IPS DF 6.9 (cell line): ENCODE data around the gene CACNA1H.

Experiments
- DNase-seq: peaks from one replicate; pipeline ENCODE4 v3.0.0-alpha.2; 2013; ENCODE audit warnings: low read depth, low spot score
- H3K27ac ChIP-seq: one replicate; pipeline ENCODE4 v1.5.1; 2013; ENCODE audit warnings: low read length, control low read depth
- H3K27me3 ChIP-seq: 2 replicates; pipeline ENCODE4 v1.6.1; 2013; ENCODE audit warnings: mild to moderate bottlenecking, low read length; ENCODE audit not compliant: control insufficient read depth, insufficient read depth
- H3K36me3 ChIP-seq: 2 replicates; pipeline ENCODE4 v1.6.1; 2013; ENCODE audit warnings: low read length; ENCODE audit not compliant: control insufficient read depth, insufficient read depth
- H3K4me1 ChIP-seq: 2 replicates; pipeline ENCODE4 v1.6.1; 2013; ENCODE audit warnings: low read length; ENCODE audit not compliant: control insufficient read depth, insufficient read depth
- H3K4me3 ChIP-seq: 2 replicates; pipeline ENCODE4 v1.5.1; 2013; ENCODE audit warnings: mild to moderate bottlenecking, low read length
- H3K9me3 ChIP-seq: 2 replicates; pipeline ENCODE4 v1.6.1; 2013; ENCODE audit warnings: low read length, inconsistent platforms; ENCODE audit not compliant: control insufficient read depth, insufficient read depth
- WGBS: extraction: QIAGEN DNeasy Blood & Tissue Kit; methylation state at CpG from one replicate; pipeline ENCODE4 v1.1.7; 2013; ENCODE audit warnings: mixed read lengths, missing lambda C conversion rate; ENCODE audit not compliant: insufficient read length, insufficient coverage; 5-methylcytosine and 5-hydroxymethylcytosine counted together

The CACNA1H gene

DNA sequence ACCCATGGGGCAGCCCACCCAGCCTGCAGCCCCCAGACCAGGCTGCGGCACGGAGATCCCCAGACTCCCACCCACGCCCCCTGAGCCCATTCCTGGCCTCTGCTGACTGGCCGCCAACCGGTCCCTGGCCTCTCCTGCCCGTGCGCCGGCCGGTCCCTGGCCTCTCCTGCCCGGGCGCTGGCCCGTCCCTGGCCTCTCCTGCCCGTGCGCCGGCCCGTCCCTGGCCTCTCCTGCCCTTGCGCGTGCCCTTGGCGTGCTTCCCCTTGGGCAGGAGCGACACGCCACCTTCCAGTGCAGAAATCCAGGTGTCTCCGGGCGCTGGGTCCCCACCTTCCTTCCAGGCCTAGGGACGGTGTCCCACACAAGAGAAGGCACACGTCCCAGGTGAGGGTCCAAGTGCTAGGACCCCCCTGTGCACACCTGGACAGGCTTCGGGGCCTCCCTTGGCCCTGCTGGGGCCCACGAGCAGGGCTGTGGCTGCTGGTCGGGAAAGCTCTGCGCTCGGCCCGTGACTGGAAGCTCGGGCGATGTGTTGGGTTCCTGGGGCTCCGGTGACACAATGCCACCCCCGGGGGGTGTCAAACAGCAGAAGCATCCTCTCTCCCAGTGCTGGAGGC, 21.4 kb upstream of the CACNA1H start:
- WGBS, result no CpG with 5 or more reads among the region's 35 CpGs
- Histone ChIP-seq H3K4me3 (no peak overlapping the region), H3K4me1 (peaks cover 2% of the 10 kb centered on the region; the same call in 1 of the 2 replicates), H3K9me3 (no peaks in the 10 kb centered on the region), H3K27me3 (no peaks in the 10 kb centered on the region), H3K36me3 (no peaks in the 10 kb centered on the region; the same call in 1 of the 2 replicates), H3K27ac (no peak overlapping the region)
- no peak for DNase-seq

- no peaks in the 10 kb centered on the region for H3K27me3 ChIP-seq
- no peak overlapping the region for H3K4me3 ChIP-seq
- no peak overlapping the region for H3K27ac ChIP-seq
- DNase-seq, result no peak
- WGBS, result no CpG with 5 or more reads among the region's 15 CpGs
- H3K9me3 ChIP-seq, result no peaks in the 10 kb centered on the region
- H3K36me3 ChIP-seq, result no peaks in the 10 kb centered on the region; the same call in 1 of the 2 replicates
- no peaks in the 10 kb centered on the region for H3K4me1 ChIP-seq
Measured at GRCh38 chr16:1132431-1132830, 20.5 kb upstream of the CACNA1H start.

- no peaks in the 10 kb centered on the region for H3K27me3 ChIP-seq
- H3K36me3 ChIP-seq, result no peaks in the 10 kb centered on the region; the same call in 1 of the 2 replicates
- no CpG with 5 or more reads among the region's 18 CpGs for WGBS
- H3K4me1 ChIP-seq, result no peaks in the 10 kb centered on the region
- no peak for DNase-seq
- no peak overlapping the region for H3K4me3 ChIP-seq
- H3K9me3 ChIP-seq, result no peaks in the 10 kb centered on the region
- H3K27ac ChIP-seq, result no peak overlapping the region
Measured at GRCh38 chr16:1133271-1133670, 19.6 kb upstream of the CACNA1H start.

DNA sequence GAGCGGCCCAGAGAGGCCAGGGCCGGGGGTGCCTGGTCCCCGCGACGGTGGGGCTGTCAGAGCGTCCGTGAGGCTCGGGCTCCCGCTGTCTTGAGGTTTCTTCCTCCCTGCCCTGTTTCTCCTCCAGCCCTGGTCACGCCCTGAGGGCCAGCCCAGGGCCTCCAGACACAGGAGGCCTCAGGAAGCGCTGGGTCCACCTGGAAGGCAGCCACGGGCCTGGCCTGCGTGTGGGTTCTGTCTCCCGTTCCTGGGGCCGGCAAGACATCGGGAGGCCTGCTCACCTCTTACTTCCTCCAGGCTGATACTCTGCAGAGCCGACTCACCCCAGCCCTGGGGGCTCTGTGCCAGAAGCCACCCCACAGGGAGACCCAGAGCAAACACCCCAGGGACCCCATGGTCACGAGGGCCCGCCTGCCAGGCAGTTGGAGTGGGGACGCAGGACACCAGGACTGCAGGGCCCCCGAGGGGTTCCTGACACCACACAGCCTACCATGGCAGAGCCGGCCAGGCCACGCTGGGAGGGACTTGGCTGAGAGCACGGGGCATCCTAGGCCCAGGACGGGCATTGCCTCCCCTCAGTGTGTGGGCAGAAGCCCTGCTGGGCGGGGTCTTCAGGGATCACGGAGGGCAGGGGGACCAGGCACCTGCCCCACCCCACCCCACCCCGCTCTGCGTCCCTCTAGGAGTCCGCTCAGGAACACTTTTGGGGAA, 18.9 kb upstream of the CACNA1H start:
- no peaks in the 10 kb centered on the region for H3K27me3 ChIP-seq
- no CpG with 5 or more reads among the region's 30 CpGs for WGBS
- no peak for DNase-seq
- no peak overlapping the region for H3K27ac ChIP-seq
- no peaks in the 10 kb centered on the region for H3K9me3 ChIP-seq
- H3K4me1 ChIP-seq, result no peaks in the 10 kb centered on the region
- no peaks in the 10 kb centered on the region; the same call in 1 of the 2 replicates for H3K36me3 ChIP-seq
- H3K4me3 ChIP-seq, result no peak overlapping the region

- WGBS, result no CpG with 5 or more reads among the region's 30 CpGs
- Histone ChIP-seq H3K36me3 (no peaks in the 10 kb centered on the region; the same call in 1 of the 2 replicates), H3K4me3 (no peak overlapping the region), H3K9me3 (no peaks in the 10 kb centered on the region), H3K4me1 (no peaks in the 10 kb centered on the region), H3K27me3 (no peaks in the 10 kb centered on the region), H3K27ac (no peak overlapping the region)
- no peak for DNase-seq
Measured at GRCh38 chr16:1134776-1135458, 18.0 kb upstream of the CACNA1H start.

GRCh38 chr16:1135459-1135825, 17.5 kb upstream of the CACNA1H start:
- H3K27ac ChIP-seq, result no peak overlapping the region
- no peaks in the 10 kb centered on the region for H3K27me3 ChIP-seq
- DNase-seq, result no peak
- no peak overlapping the region for H3K4me3 ChIP-seq
- H3K36me3 ChIP-seq, result no peaks in the 10 kb centered on the region; the same call in 1 of the 2 replicates
- no peaks in the 10 kb centered on the region for H3K4me1 ChIP-seq
- no peaks in the 10 kb centered on the region for H3K9me3 ChIP-seq
- no CpG with 5 or more reads among the region's 3 CpGs for WGBS

DNA sequence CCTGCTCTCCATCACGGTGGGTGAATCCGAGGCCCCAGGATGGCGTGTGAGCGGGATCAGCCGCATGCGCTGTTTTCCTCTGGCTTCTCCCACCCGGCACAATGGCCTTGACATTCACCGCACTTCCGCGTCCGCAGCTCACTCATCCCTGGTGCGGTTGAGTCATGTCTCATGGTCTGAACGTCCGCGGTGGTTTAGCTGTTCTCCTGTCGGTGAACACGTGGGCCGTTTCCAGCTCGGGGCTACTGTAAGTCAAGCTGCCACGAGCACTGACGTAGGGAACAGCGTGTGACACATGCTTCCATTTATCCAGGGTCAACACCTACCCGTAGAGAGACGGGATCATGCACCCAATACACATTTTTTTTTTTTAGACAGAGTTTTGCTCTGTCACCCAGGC, 15.3 kb upstream of the CACNA1H start:
- Histone ChIP-seq H3K27ac (no peak overlapping the region), H3K36me3 (no peaks in the 10 kb centered on the region), H3K4me1 (no peaks in the 10 kb centered on the region; the same call in 1 of the 2 replicates), H3K4me3 (no peak overlapping the region), H3K27me3 (no peaks in the 10 kb centered on the region), H3K9me3 (no peaks in the 10 kb centered on the region)
- no CpG with 5 or more reads among the region's 24 CpGs for WGBS
- DNase-seq, result no peak

DNA sequence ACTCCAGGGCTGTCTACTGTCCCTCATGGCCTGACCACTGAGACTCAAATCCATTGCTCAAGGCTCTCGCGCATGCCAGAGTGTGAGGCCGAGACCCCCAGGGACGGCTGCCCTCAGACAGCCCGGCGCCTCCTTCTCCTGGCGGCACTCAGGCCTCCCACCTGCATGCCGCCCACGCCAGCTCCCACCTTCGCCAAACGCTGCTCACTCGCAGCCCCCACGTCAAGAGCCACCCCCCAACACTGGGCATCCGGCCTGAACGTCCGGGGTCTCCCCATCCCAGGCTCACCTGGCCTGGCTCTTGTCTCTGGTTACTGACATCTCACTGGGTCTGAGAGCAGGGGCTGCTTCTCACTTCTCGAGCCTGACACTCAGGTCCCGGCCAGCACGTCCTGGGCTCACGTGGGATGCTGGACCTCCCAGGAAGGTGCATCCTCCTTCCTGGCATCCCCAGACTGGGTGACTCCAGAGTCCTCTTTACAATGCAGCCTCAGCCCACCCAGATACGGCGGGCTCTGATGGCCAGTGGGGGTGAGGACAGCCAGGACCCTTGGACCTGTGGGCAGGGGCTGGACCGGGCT, 12.2 kb upstream of the CACNA1H start:
- Histone ChIP-seq H3K9me3 (no peaks in the 10 kb centered on the region), H3K4me3 (no peak overlapping the region), H3K4me1 (no peaks in the 10 kb centered on the region; the same call in 1 of the 2 replicates), H3K36me3 (peaks cover 3% of the 10 kb centered on the region; the same call in 1 of the 2 replicates), H3K27me3 (no peaks in the 10 kb centered on the region), H3K27ac (no peak overlapping the region)
- no peak for DNase-seq
- no CpG with 5 or more reads among the region's 23 CpGs for WGBS

DNA sequence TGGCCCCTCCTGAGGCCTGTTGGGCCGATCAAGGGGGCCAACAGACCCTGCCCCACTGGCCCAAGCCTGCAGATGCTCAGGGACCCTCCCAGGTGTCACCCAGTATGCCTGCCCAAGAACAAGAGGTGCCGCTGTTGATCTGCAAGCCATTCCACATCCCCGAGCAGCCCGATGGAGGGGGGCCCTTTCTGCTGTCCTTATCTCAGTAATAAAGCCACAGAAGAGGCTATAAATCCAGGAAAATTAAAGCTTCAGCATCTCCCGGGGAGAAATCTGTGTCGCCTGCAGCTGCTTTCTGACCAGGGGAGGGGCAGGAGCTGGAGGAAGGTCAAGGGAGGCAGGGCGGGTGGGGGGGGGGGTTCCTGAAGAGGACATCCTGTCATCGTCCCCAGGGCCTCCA, 11.7 kb upstream of the CACNA1H start:
- no peaks in the 10 kb centered on the region; the same call in 1 of the 2 replicates for H3K4me1 ChIP-seq
- no peaks in the 10 kb centered on the region for H3K9me3 ChIP-seq
- H3K27ac ChIP-seq, result no peak overlapping the region
- peaks cover 3% of the 10 kb centered on the region; the same call in 1 of the 2 replicates for H3K36me3 ChIP-seq
- no peak for DNase-seq
- no CpG with 5 or more reads among the region's 8 CpGs for WGBS
- H3K27me3 ChIP-seq, result no peaks in the 10 kb centered on the region
- H3K4me3 ChIP-seq, result no peak overlapping the region

DNA sequence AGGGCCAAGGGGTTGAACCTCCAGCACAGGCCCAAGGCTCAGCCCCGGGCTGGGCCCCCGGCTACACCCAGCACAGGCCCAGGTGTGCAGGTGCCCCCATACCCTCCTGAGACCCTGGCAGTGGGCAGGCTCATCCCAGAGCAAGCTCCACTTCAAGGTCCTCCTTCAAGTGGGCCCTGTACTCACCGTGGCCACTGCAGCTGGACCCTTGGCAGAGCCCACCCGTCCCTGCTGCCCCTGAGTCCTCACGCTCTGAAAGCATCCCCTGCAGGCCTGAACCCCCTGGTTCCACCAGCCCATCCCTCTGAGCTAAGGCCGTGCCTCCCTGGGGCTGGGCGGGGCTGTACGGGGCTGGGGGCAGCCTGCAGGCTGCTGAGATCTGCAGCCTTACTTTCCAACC, 11.2 kb upstream of the CACNA1H start:
- Histone ChIP-seq H3K27ac (no peak overlapping the region), H3K27me3 (no peaks in the 10 kb centered on the region), H3K36me3 (peaks cover 3% of the 10 kb centered on the region; the same call in 1 of the 2 replicates), H3K4me1 (no peaks in the 10 kb centered on the region; the same call in 1 of the 2 replicates), H3K9me3 (no peaks in the 10 kb centered on the region), H3K4me3 (no peak overlapping the region)
- no peak for DNase-seq
- no CpG with 5 or more reads among the region's 8 CpGs for whole genome bisulfite sequencing
